ENCODE data around the gene PRRX2.

The PRRX2 gene

GRCh38 chr9:129708793-129709192, 43.3 kb downstream of the PRRX2 start:
- Histone ChIP-seq H3K9ac (ENCODE audit: low read length in 2 of 2) (no peak overlapping the region), H3K36me3 (ENCODE audit: control insufficient read depth in 2 of 2, insufficient read depth in 2 of 2, low read length in 2 of 2) (no peaks in the 10 kb centered on the region), H3K27me3 (ENCODE audit: control insufficient read depth in 1 of 2, insufficient read depth in 2 of 2, low read length in 2 of 2) (no peaks in the 10 kb centered on the region), H3K9me3 (ENCODE audit: control insufficient read depth in 2 of 2, low read length in 2 of 2) (no peaks in the 10 kb centered on the region), H3K4me3 (ENCODE audit: low read length in 2 of 2) (no peak overlapping the region), H3K27ac (ENCODE audit: low read length) (no peak overlapping the region), H3K4me1 (ENCODE audit: control insufficient read depth, insufficient read depth, low read length) (peaks cover 20% of the 10 kb centered on the region)

GRCh38 chr9:129709438-129710168, 44.2 kb downstream of the PRRX2 start:
- no peak overlapping the region for H3K4me3 ChIP-seq (ENCODE audit: low read length in 2 of 2)
- no peak overlapping the region for H3K9ac ChIP-seq (ENCODE audit: low read length in 2 of 2)
- H3K9me3 ChIP-seq (ENCODE audit: control insufficient read depth in 2 of 2, low read length in 2 of 2): no peaks in the 10 kb centered on the region
- H3K27ac ChIP-seq (ENCODE audit: low read length): no peak overlapping the region
- H3K27me3 ChIP-seq (ENCODE audit: control insufficient read depth in 1 of 2, insufficient read depth in 2 of 2, low read length in 2 of 2): no peaks in the 10 kb centered on the region
- H3K36me3 ChIP-seq (ENCODE audit: control insufficient read depth in 2 of 2, insufficient read depth in 2 of 2, low read length in 2 of 2): no peaks in the 10 kb centered on the region
- peaks cover 12% of the 10 kb centered on the region for H3K4me1 ChIP-seq (ENCODE audit: control insufficient read depth, insufficient read depth, low read length)

GRCh38 chr9:129710169-129710453, 44.7 kb downstream of the PRRX2 start:
- Histone ChIP-seq H3K4me1 (ENCODE audit: control insufficient read depth, insufficient read depth, low read length) (peaks cover 15% of the 10 kb centered on the region), H3K9me3 (ENCODE audit: control insufficient read depth in 2 of 2, low read length in 2 of 2) (no peaks in the 10 kb centered on the region)

GRCh38 chr9:129712634-129713401, 47.4 kb downstream of the PRRX2 start:
- H3K9ac ChIP-seq (ENCODE audit: low read length in 2 of 2): peak overlapping the region in 1 of 2 donors; percentile 29
- peaks cover 26% of the 10 kb centered on the region for H3K4me1 ChIP-seq (ENCODE audit: control insufficient read depth, insufficient read depth, low read length)
- H3K27me3 ChIP-seq (ENCODE audit: control insufficient read depth in 1 of 2, insufficient read depth in 2 of 2, low read length in 2 of 2): no peaks in the 10 kb centered on the region
- H3K36me3 ChIP-seq (ENCODE audit: control insufficient read depth in 2 of 2, insufficient read depth in 2 of 2, low read length in 2 of 2): no peaks in the 10 kb centered on the region
- H3K27ac ChIP-seq (ENCODE audit: low read length): no peak overlapping the region
- H3K9me3 ChIP-seq (ENCODE audit: control insufficient read depth in 2 of 2, low read length in 2 of 2): no peaks in the 10 kb centered on the region
- H3K4me3 ChIP-seq (ENCODE audit: low read length in 2 of 2): no peak overlapping the region

More at GRCh38 chr9:129710169-129710453, 44.7 kb downstream of the PRRX2 start:
- H3K27ac ChIP-seq (ENCODE audit: low read length): no peak overlapping the region
- H3K4me3 ChIP-seq (ENCODE audit: low read length in 2 of 2): no peak overlapping the region
- H3K27me3 ChIP-seq (ENCODE audit: control insufficient read depth in 1 of 2, insufficient read depth in 2 of 2, low read length in 2 of 2): no peaks in the 10 kb centered on the region
- no peak overlapping the region for H3K9ac ChIP-seq (ENCODE audit: low read length in 2 of 2)
- no peaks in the 10 kb centered on the region for H3K36me3 ChIP-seq (ENCODE audit: control insufficient read depth in 2 of 2, insufficient read depth in 2 of 2, low read length in 2 of 2)

GRCh38 chr9:129713402-129713679, 47.9 kb downstream of the PRRX2 start:
- H3K9me3 ChIP-seq (ENCODE audit: control insufficient read depth in 2 of 2, low read length in 2 of 2): no peaks in the 10 kb centered on the region
- no peaks in the 10 kb centered on the region for H3K27me3 ChIP-seq (ENCODE audit: control insufficient read depth in 1 of 2, insufficient read depth in 2 of 2, low read length in 2 of 2)
- H3K36me3 ChIP-seq (ENCODE audit: control insufficient read depth in 2 of 2, insufficient read depth in 2 of 2, low read length in 2 of 2): no peaks in the 10 kb centered on the region
- H3K4me1 ChIP-seq (ENCODE audit: control insufficient read depth, insufficient read depth, low read length): peaks cover 26% of the 10 kb centered on the region
- H3K4me3 ChIP-seq (ENCODE audit: low read length in 2 of 2): no peak overlapping the region
- no peak overlapping the region for H3K9ac ChIP-seq (ENCODE audit: low read length in 2 of 2)
- no peak overlapping the region for H3K27ac ChIP-seq (ENCODE audit: low read length)

- H3K27me3 ChIP-seq (ENCODE audit: control insufficient read depth in 1 of 2, insufficient read depth in 2 of 2, low read length in 2 of 2): peaks cover 0 to 3% of the 10 kb centered on the region in 2 donors
- peaks cover 26% of the 10 kb centered on the region for H3K4me1 ChIP-seq (ENCODE audit: control insufficient read depth, insufficient read depth, low read length)
- H3K27ac ChIP-seq (ENCODE audit: low read length): no peak overlapping the region
- H3K4me3 ChIP-seq (ENCODE audit: low read length in 2 of 2): no peak overlapping the region
- H3K36me3 ChIP-seq (ENCODE audit: control insufficient read depth in 2 of 2, insufficient read depth in 2 of 2, low read length in 2 of 2): no peaks in the 10 kb centered on the region
- H3K9me3 ChIP-seq (ENCODE audit: control insufficient read depth in 2 of 2, low read length in 2 of 2): no peaks in the 10 kb centered on the region
- H3K9ac ChIP-seq (ENCODE audit: low read length in 2 of 2): no peak overlapping the region
Observed at GRCh38 chr9:129714511-129715061, 49.1 kb downstream of the PRRX2 start.

- no peaks in the 10 kb centered on the region for H3K9me3 ChIP-seq (ENCODE audit: control insufficient read depth in 2 of 2, low read length in 2 of 2)
- no peak overlapping the region for H3K9ac ChIP-seq (ENCODE audit: low read length in 2 of 2)
- peaks cover 0 to 3% of the 10 kb centered on the region in 2 donors for H3K27me3 ChIP-seq (ENCODE audit: control insufficient read depth in 1 of 2, insufficient read depth in 2 of 2, low read length in 2 of 2)
- no peak overlapping the region for H3K27ac ChIP-seq (ENCODE audit: low read length)
- H3K36me3 ChIP-seq (ENCODE audit: control insufficient read depth in 2 of 2, insufficient read depth in 2 of 2, low read length in 2 of 2): no peaks in the 10 kb centered on the region
- peaks cover 26% of the 10 kb centered on the region for H3K4me1 ChIP-seq (ENCODE audit: control insufficient read depth, insufficient read depth, low read length)
- H3K4me3 ChIP-seq (ENCODE audit: low read length in 2 of 2): no peak overlapping the region
Observed at GRCh38 chr9:129716091-129716490, 50.6 kb downstream of the PRRX2 start.

- no peaks in the 10 kb centered on the region for H3K36me3 ChIP-seq (ENCODE audit: control insufficient read depth in 2 of 2, insufficient read depth in 2 of 2, low read length in 2 of 2)
- no peak overlapping the region for H3K27ac ChIP-seq (ENCODE audit: low read length)
- H3K4me3 ChIP-seq (ENCODE audit: low read length in 2 of 2): no peak overlapping the region
- H3K9ac ChIP-seq (ENCODE audit: low read length in 2 of 2): no peak overlapping the region
- peaks cover 0 to 7% of the 10 kb centered on the region in 2 donors for H3K27me3 ChIP-seq (ENCODE audit: control insufficient read depth in 1 of 2, insufficient read depth in 2 of 2, low read length in 2 of 2)
- H3K9me3 ChIP-seq (ENCODE audit: control insufficient read depth in 2 of 2, low read length in 2 of 2): no peaks in the 10 kb centered on the region
- H3K4me1 ChIP-seq (ENCODE audit: control insufficient read depth, insufficient read depth, low read length): peaks cover 15% of the 10 kb centered on the region
Observed at GRCh38 chr9:129717991-129718390, 52.5 kb downstream of the PRRX2 start.

- Histone ChIP-seq H3K27me3 (ENCODE audit: control insufficient read depth in 1 of 2, insufficient read depth in 2 of 2, low read length in 2 of 2) (peaks cover 0 to 7% of the 10 kb centered on the region in 2 donors), H3K4me3 (ENCODE audit: low read length in 2 of 2) (no peak overlapping the region), H3K9ac (ENCODE audit: low read length in 2 of 2) (no peak overlapping the region), H3K27ac (ENCODE audit: low read length) (no peak overlapping the region), H3K36me3 (ENCODE audit: control insufficient read depth in 2 of 2, insufficient read depth in 2 of 2, low read length in 2 of 2) (no peaks in the 10 kb centered on the region), H3K4me1 (ENCODE audit: control insufficient read depth, insufficient read depth, low read length) (peaks cover 15% of the 10 kb centered on the region), H3K9me3 (ENCODE audit: control insufficient read depth in 2 of 2, low read length in 2 of 2) (no peaks in the 10 kb centered on the region)
Observed at GRCh38 chr9:129718647-129719046, 53.2 kb downstream of the PRRX2 start.

- no peak overlapping the region for H3K9ac ChIP-seq (ENCODE audit: low read length in 2 of 2)
- peaks cover 15% of the 10 kb centered on the region for H3K4me1 ChIP-seq (ENCODE audit: control insufficient read depth, insufficient read depth, low read length)
- H3K27ac ChIP-seq (ENCODE audit: low read length): no peak overlapping the region
- H3K36me3 ChIP-seq (ENCODE audit: control insufficient read depth in 2 of 2, insufficient read depth in 2 of 2, low read length in 2 of 2): no peaks in the 10 kb centered on the region
- H3K9me3 ChIP-seq (ENCODE audit: control insufficient read depth in 2 of 2, low read length in 2 of 2): no peaks in the 10 kb centered on the region
- H3K27me3 ChIP-seq (ENCODE audit: control insufficient read depth in 1 of 2, insufficient read depth in 2 of 2, low read length in 2 of 2): peaks cover 0 to 7% of the 10 kb centered on the region in 2 donors
- no peak overlapping the region for H3K4me3 ChIP-seq (ENCODE audit: low read length in 2 of 2)
Observed at GRCh38 chr9:129719135-129719534, 53.7 kb downstream of the PRRX2 start.

Data from stomach smooth muscle (tissue), 2 donors.